HG03280 (cell line): ENCODE results near the gene FOXN3.

Experiments
- ATAC-seq: cut with Tn5 transposase; IDR thresholded peaks from one replicate; pipeline ENCODE4 v1.9.1; 2021; ENCODE audit warnings: mild to moderate bottlenecking, moderate library complexity; ENCODE audit not compliant: unreplicated experiment

Gene FOXN3

DNA sequence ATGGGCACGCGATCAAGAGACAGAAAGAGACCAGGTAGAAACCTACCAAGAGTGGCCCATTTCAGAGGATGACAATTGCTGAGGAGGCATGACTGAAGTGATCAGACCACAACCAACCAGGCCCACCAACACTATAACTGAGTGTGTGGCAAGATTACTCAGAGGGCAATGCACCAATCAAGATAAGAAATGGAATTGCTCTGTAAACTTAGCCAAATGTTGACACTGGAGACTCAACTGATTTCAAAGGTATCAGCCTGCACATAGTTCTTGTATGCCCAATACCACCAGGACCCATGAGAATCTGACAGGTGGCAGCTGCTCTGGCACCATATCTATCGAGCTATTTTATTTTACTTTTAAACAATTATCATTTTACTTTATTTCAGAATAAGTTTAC lies 128.9 kb downstream of the FOXN3 start:
- no peak for ATAC-seq

DNA sequence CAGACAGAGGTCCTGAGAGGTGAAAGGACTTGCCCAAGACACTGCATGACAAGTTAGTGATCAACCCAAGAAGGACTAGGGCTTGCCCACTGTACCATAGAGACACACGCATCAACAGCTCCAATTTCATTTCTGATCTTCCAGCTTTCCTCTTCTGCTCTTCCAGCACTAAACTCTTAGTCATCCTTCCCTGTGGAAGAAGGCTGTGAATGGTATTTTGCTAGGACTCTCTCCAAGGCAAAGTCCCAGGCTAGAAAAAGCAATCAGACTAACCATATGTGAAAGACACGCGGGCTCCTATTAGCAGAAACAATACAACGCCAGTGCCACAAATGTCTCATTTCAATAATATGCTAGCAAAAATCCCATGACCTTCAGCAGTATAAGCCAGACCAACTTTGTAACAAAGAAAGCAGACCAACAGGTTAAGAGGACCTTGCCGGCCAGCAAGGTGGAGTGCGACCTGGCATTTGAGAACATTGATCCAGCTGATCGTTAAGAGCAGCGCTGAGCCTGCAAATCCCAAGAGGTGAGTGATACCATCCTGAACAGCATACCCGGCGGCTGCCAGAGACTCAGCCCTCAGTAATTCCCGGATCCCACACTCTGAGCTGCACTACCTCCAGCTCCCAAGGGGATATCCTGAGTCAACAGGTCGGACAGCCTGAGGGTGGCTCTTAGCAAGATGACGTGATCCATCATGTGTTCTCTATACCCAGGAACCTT lies 132.5 kb downstream of the FOXN3 start:
- ATAC-seq: no peak

DNA sequence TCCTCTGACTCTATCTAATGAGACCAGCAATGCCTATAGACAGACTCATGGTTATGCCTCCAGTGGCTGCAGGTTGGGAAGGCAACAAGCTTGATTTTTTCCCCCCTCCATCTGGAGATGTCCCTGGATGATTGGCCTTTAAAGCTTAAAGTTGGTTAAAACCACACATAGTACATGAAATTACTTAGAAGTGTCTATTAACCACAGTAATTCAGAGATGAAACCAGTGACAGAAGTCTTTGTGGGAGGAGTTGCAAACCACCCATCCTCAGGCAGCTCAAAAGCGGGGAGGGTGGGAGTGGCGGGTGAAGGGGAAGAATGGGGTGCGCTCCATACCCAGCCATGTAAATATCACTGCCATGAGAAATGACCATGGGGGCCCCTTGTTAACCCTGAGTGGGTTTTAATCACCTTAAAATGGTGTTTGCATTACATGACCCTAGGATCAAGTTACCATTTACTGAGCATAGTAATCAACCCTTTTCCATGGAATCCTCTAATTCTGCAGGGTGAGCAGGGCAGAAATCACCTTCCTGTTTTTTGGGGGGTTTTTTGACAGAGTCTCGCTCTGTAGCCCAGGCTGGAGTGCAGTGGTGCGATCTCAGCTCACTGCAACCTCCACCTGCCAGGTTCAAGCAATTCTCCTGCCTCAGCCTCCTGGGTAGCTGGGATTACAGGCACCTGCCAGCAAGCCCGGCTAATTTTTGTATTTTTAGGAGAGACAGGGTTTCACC lies 133.5 kb downstream of the FOXN3 start:
- ATAC-seq: no peak

DNA sequence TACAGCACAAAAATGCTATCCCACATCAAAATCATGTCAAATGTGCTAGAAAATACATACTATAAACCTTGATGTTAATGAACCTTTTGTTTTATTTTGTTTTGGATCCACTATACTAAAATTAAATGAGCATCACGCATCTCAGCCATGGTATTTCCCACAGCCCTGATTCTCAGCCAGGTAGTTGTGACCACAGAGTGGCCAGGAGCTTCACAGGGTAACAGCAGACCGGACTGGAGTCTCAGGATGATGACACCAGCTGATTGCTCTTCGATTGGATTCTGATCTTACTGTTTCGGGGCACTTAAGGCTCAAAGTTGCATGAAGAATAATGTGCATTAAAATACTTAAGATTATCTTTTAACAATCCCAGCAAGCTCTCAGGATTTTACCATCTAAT lies 134.8 kb downstream of the FOXN3 start:
- ATAC-seq: no peak

DNA sequence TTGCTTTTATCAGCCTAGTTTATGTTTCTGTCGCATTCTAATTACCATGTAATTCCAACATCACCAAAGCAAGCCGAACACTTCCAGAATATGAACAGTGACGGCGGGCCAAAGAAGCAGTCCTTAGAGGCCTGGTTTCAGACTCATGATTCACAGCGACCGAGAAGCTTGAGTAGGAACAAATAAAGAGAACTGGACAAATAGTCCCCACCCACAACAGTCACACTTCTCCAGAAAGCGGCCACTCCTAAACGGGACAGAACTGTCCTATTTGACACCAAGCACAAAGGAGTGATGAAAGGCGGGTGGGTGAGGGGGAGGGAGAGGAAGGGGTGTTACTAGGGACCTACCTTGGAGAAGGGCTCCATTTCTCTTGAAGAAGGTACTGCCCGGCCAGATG lies 136.4 kb downstream of the FOXN3 start:
- ATAC-seq: no peak

DNA sequence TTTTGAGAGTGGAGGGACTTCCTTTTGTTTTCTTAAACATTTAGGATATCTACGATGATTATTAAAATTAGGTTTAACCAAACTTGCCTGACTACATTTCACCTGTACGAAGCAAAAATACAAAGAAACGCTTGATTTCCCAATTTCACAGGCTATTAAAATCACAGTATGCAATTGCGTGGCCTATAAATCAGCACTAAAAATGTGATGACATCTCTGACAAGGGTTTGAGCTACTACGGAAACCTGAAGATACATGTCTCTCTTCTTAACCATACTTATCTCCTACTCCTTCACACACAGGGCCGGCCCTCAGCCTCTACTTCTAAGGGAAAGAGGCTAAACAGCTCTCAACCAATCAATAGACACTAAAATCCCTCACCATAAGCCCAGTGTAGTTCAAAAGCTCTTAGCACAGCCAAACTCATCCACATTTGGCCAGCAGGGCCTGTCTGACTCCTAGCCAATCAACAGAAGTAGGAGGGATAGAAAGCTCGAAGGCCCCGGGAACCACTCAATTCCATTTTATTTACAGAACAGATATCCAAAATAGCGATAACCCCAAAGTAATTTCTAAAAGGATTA lies 137.3 kb downstream of the FOXN3 start:
- no peak for ATAC-seq

DNA sequence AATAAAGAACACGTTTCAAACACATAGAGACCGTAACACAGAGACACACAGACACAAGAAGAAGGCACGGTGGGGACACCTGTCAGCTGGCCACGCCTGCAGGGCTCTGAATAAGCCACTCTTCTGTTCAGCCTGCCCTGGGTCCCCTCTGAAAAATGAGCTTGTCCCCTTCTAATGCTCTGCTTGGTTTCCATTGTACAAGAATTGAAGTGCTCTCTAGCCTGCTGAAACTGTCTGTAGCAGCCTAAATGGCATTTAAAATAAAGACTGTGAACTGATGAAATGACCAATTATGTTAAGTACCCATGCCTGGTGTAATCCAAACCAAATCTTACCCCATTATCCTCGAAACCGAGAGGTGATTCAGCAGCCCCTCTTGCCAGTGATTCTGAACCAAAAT lies 139.8 kb downstream of the FOXN3 start:
- no peak for ATAC-seq

DNA sequence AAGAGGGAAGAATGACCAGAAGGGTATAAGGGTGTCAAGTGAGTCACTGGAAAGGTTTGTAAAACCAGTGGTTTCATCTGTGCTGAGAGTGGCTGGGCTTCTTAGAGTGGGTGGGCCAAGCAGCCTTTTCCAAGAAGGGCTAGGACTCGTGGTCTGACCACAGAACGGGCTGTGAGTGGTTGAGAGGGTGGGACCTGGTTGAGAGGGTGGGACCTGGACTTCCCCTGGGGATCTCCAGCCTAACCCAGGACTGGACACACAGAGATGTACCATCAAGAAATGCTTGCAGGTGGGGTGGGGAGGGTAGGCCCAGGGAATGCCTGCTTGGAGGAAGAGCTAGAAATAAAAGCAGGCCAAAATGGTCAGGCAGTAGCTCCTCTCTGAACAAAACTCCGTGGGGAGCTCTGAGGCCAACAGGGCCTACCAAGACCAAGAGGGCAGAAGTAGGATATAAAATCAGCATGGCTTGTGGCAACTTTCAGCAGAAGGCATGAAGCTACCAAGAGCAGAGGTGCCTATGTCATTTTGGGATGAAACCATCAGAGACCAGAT lies 140.5 kb downstream of the FOXN3 start:
- peak; percentile 91 for ATAC-seq

DNA sequence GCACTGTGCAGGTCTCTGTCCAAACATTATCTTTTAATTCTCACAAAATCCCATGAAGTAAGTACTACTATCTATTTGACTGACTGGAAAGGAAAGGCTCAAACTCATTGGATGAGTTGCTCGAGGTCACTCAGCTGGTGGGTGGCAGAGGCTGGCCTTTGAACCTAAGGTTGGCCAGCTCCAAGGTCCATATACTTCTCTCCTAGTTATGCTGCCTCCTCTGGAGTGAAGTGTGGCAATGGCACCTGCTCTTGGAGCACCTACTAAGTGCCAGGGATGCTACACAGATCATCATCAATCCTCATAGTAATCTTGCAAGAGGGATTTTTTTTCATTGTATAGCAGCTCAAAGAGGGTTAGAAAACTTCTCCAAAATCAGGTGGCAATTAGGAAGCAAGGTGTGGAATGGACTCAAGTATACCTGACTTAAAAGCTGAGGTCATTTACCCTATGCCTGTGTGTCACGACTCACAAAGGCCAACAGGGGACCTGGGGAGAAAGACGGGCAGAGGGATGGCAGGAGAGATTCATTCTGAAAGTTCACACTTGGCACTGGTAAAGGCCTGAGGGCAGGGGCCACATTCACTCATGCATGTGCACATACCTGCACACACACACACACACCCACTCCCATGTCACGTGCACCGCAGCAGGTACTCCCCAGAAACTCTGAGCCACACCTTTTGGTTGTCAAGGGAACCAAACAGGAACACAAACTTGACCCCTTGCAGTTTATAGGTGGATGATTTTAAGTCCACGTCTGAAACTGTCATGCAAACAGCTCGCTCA lies 146.4 kb downstream of the FOXN3 start:
- ATAC-seq: peak; percentile 57

DNA sequence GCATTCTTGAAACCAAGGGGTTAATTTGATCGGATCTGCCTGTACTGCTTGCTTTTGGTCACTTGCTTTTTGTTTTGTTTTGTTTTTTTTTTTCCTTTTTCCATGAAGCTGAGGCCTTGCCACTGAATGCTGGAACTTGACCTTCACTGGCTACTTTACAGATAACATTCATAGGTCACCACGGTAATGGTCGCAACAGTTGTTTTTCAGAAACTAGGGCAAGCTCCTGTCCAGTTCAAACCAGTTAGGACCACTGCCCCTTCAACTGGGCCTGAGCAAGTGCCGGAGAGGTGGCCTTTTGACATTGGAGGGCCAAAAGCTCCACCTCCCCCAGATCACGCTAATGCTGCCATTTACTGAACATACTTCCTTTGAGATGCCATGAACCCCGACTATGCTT lies 147.6 kb downstream of the FOXN3 start:
- no peak for ATAC-seq

DNA sequence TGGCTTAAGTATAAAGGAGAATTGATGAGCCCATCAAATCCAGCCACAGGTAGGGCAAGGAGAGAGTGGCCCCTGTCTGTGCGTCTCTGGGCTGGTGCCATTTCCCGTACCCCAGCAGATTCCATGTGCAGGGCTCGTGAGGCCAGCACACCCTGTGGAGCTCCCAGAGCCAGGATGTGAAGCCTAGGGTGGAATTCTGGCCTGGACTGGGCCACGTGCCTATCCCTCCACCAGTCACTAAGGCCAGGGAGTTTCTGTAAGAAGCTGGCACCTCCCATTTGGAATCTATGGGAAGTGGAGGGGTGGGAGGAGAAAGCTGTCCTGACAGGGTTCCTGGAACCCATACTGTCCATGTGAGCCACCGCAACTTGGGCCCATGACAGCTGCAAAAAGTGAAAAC lies 148.5 kb downstream of the FOXN3 start:
- ATAC-seq: no peak

DNA sequence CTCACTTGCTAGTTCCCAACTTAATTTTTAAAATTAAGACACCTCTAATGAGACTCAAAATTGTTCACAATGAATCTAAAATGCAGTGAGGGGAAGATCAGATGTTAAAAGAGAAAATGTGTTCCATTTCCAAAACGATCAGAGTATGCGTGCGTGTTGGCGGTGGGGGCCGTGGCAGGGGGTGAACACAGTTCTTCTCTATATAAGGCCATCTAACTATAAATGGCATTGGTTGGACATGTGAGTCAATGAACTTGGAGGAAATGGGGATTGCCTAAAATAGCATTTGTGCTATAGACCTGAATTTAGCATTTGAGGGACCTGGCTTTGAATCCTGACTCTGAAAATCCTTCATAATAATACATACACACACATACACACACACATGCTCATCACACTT lies 149.4 kb downstream of the FOXN3 start:
- no peak for ATAC-seq

DNA sequence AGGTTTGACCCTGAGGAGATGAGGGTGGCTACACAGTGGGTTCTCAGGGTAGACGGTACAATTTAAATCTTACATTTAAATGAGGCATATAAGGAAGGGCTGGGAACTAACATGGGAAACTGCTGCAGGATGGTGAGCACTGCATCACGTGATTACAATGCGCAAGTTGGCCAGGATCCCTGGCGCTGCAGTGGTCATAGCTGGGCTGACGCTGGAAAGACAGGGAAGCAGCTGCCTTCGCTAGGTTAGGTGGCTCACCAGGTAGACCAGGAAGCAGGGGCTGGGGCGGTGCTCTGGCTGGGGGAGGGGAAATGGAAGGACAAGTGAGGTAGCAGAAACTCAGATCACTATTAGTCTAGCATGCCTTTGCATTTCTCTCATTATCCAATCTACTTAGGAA lies 149.9 kb downstream of the FOXN3 start:
- no peak for ATAC-seq

DNA sequence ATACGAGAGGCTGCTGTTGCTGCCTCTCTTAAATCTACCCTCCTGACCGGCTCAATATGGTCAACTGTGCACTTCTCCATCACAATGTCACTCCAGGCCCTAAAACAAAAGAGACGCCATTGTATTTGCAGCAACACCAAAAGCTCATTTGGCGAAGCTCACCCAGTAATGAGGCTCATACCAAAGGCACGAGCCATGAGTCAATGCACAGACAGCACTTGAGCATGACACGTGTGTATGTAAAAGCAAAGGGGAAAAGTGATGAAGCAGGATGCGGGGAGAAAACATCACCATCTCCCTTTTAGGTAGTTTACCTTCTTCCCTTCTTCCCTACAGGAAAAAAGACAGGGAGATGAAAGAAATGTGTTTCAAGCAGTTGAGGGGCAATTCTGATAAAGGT lies 150.3 kb downstream of the FOXN3 start:
- no peak for ATAC-seq

DNA sequence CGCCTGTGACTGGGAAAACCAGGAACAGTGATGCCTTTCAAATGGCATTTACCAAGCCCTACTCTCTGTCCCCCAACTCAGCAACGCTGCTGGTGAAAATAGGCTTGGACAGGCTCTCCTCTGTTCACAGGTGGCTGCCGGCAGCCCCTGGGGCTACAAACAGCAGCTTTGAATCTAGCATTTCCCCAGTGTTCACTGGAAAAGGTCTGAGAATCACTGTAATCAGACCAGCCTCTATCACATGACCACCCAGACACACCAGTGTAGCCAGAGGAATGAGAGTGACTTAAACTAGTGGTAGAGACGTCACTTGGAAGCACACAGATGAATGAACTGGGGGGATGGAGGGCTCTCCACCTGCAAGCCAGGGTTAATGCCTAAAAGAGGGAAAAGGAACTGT lies 151.8 kb downstream of the FOXN3 start:
- ATAC-seq: no peak

DNA sequence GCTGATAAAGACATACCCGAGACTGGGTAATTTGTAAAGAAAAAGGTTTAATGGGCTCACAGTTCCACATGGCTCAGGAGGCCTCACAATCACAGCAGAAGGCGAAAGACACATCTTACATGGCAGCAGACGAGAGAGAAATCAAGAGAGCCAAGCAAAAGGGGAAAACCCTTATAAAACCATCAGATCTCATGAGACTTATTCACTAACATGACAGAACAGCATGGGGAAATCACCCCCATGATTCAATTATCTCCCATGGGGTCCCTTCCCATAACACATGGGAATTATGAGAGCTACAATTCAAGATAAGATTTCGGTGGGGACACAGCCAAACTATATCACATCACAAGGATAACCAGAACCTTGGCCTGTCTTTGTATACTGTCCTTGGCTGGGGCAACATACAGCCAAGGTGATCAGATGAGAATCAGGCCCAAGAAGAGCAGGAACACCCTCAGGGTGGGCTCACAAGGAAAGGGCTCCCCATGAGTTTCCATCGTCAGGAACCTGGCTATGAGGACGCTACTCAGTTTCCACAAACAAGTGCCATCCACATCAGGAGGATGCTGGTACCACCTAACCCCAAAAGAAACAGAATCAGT lies 152.7 kb downstream of the FOXN3 start:
- ATAC-seq: no peak

DNA sequence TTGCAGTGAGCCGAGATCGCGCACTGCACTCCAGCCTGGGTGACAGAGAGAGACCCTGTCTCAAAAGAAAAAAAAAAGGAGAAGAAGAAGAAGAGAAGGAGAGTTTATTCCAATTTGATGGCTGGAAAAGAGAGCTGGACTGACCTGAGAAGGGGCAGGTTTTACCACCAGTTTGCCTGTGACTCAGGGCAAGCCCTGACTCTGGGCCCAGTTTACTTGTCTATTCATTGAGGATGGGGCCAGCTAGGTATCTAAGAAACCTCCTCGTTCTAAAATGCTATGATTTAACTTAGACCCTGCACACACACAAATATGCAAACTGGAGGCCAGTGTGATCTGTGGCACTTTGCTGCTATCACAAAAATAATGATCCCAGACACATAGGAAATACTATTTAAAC lies 155.0 kb downstream of the FOXN3 start:
- no peak for ATAC-seq

DNA sequence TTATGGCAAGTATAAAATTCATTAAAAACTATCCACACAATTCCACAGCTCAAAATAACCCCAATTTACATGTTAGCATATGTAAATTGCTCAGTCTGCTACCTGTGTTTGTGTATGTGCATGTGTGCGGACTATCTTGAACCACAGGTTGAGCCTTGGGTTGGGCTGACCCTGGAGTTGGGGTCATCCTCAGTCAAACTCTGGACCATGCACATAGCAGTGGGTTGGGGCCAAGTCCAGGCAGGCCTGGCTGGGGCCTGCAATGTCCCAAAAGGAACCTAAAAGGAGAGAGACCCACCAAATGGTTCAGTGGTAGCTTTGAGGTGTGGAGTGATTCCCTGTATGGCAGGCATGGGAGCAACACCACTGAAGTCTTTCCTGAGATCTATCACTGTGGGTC lies 156.1 kb downstream of the FOXN3 start:
- no peak for ATAC-seq

DNA sequence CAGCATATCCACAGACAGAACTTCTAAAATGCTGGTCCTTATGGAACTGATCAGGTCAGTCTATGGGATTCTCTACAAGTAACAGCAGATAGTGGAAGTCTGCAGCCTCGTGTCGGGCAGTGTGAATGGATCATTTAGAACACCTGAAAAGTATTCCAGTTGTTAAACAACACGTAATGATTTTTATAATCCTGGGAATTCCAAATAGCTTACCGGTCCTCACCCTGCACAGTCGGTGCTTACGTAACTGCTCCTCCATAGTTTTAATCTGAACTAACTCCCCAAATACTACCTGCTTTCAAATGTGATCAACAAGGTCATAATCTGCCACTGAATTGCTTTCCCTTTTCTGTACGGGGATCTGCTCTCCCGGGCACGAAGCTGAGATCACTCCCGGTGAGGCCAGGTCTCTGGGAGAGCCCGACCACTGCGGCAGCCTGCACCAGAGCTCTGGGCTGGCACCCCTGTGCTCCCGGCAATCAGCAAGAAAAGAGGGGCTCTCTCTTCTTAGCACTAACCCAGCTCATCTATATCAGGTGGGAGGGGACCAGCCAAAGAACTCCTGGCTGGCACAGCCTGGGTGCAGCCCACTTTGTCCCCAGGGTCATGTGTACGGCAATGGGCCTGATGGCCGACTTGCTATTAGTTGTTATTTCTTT lies 157.0 kb downstream of the FOXN3 start:
- ATAC-seq: no peak

DNA sequence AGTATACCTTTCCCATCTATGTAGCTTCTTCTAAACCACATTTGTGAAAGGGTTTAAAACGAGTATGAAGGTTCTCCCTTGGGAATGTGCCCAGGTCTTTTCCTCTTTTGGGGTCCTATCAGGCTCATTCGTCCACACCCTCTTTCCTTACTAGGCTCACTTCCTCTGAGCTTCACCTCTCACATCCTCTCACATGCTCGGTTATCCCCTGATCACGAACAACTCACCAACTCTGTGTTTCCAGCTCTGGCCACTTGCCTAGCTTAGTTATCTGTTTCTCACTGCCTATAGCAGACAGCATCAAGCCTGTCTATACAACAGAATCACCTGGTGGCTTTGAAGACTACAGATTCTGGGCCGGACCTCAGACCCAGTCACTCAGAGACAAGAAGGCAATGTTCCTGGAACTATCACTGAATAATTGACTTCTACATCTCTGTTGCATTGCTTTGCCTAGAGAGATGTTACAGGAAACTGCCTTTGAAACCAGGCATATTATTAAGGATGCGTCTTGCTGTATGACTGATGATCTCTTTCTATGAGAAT lies 158.2 kb downstream of the FOXN3 start:
- no peak for ATAC-seq
